Nucleus accumbens (tissue), 56 donors: Measurements from ENCODE around the gene LILRB5.
"Not testable (repeated sequence)": the region's sequence is repeated elsewhere in the genome, so short reads cannot be mapped to it uniquely, and the experiment has no call there.

ENCODE experiments used
- DNase-seq, 56 donors: peaks; one replicate each; lab custom pipeline; 2025; lab: John Stamatoyannopoulos, UW

LILRB5 gene

GRCh38 chr19:54257116-54257480 lies at the start of gene LILRB5:
Gene LILRB5, minus strand, starts transcription at chr19:54257273. Its CDS starts 80 bp downstream, at chr19:54257193.
- no peak for DNase-seq

- no peak for DNase-seq
Measured at GRCh38 chr19:54305141-54305540, 48.1 kb upstream of the LILRB5 start.

DNA sequence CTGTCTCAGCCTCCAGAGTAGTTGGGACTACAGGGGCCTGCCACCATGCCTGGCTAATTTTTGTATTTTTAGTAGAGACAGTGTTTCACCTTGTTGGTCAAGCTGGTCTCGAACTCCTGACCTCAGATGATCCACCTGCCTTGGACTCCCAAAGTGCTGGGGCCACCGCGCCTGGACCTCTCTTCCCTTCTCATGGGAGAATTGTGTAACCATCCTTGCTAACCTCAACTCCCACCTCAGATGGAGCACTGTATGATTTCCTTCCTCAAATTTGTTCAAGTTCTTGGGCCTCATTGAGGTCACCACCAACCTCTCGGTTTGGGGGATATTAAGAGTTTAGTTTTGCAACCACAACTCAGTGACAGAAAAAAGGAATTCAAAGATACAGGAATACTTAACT lies 45.2 kb upstream of the LILRB5 start:
- DNase-seq: no peak

DNA sequence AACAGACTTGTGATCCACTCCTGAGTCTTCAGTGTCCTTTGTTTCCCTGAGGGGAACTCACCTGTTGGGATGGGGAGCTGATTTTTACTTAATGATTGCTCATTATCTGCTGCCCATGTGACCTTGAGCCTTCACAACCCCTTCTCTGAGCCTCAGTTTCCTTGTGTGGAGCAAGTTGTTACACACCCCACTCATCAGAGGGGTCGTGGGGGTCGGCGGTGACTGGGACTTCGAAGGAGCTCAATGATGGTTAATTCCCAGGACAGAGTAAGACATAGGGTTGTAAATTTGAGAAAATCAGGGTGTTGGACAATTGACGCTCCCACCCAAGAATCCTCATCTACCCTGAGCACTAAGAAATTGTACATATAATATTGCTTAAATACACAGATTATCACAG lies 42.4 kb upstream of the LILRB5 start:
- DNase-seq: no peak

DNA sequence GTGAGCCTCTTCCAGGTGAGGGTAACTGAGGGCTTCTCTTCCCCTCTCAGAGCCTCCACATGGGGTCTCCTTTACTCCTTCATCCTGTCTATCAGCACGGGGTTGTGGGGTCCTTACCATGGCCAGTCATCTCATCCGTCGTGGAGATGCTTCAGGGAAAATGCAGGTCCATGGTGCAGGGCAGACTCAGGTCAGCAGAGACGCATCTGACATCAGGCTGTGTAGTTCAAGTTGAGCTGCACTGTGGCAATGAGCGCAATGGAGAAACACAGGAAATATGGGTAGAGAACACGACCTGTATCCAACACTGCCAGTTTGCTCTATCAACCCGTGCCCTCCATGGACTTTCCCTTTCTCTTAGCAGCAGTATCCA lies 42.0 kb upstream of the LILRB5 start:
- DNase-seq: no peak

- no peak for DNase-seq
Measured at GRCh38 chr19:54298357-54299125, 41.5 kb upstream of the LILRB5 start.

GRCh38 chr19:54297759-54298305 lies 40.8 kb upstream of the LILRB5 start:
- DNase-seq: peak in 1 of 56 donors; percentile 8

DNA sequence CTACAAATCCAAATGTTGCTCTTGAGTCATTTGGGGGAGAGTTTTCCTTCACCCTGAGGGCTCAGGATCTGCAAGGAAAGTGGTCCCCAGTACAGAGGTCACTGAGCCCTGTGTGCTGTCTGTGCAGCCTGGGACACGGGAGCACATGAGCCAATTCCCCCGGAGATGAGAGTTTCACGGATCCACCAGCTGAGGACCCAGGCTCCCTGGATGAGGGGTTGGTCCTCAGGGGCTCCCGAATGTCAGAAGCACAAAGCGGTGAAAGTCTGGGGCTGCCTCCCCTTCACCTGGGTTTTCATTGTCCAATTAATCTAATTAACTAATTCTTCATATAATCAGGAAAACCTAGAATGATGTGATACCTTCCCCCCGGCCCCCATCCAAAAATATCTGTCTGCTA lies 37.5 kb upstream of the LILRB5 start:
- no peak for DNase-seq

DNA sequence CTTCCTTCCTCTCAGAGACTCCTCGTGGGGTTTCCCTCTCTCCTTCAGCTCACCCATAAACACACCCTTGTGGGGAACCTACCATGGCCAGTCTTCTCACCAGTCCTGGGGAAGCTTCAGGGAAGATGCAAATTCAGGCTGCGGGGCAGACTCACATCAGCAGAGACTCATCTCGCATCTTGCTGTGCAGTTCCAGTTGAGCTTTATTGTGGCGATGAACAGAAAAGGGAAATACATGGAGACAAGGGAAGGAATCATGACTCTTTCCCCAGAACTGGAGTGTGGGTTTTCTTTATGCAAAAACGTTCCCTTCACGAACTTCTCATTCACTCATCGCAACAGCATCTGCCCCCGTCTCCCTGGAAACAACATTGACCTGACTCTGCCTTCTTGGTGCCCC lies 32.1 kb upstream of the LILRB5 start:
- not testable (repeated sequence) for DNase-seq

GRCh38 chr19:54287456-54287855 lies 30.4 kb upstream of the LILRB5 start:
- no peak for DNase-seq

GRCh38 chr19:54286283-54286682 lies 29.2 kb upstream of the LILRB5 start:
- not testable (repeated sequence) for DNase-seq

DNA sequence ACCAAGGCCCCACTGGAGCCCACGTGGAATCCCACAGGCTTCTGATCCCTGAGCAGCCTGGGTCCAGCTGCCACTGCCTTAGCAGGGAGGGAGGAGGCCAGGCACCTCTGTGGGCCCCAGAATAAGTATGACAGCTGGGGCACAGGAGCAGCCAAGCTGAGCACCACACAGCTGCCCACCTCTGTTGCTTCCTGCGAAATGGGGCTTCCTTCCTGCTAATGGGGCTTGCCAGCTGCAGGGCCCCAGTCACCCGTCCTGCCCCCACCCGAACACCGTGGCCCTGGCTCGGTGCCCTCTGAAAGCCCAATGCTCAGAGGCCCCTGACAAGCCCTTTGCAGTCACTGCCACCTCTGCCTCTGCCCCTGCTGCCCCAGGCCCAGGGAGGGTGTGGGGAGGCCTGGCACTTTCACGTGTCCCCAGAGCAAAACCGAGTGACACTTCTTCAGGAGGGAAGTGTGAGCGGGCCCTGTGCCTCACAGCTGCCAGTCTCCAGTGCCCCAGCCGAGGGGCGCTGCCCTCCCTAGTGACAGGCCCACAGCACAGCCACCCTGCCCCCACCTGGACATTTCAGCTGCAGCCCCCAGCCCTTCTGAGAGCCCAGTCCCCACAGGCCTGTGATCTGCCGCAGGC lies 28.5 kb upstream of the LILRB5 start:
- not testable (repeated sequence) for DNase-seq

DNA sequence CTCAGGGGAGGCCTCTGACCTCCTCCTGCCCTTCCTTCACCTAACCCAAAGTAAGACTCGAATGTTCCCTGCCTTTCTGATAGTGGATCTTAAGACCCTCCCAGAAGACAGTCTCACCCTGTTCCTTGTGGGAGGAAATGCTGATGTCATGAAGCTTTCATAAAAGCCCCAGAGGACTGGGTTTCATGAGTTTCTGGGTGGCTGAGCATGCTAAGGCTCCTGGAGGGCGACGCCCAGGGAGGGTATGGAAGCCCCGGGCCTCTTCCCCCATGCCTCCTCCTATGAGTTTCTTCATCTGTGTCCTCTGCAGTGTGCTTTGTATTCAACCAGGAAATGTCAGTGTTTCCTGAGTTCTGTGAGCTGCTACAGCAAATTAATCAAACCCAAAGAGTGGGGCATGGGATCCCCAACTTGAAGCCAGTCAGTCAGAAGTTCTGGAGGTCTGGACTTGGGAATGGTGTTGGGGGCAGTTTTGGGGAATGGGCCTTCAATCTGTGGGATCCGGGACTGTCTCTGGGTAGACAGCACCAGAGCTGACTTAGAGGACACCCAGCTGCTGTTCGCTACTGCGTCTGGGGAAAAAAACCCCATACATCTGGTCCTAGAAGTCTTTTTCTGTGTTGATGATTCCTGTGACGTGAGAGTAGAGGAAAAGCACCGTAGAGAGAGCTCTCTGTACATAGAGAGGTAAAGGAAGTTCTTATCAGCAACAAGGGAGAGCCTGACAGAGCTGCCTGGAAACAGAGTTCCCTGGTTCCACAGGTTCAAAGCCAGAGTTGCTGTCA lies 25.8 kb upstream of the LILRB5 start:
- no peak for DNase-seq

- not testable (repeated sequence) for DNase-seq
Measured at GRCh38 chr19:54281729-54282075, 24.6 kb upstream of the LILRB5 start.

DNA sequence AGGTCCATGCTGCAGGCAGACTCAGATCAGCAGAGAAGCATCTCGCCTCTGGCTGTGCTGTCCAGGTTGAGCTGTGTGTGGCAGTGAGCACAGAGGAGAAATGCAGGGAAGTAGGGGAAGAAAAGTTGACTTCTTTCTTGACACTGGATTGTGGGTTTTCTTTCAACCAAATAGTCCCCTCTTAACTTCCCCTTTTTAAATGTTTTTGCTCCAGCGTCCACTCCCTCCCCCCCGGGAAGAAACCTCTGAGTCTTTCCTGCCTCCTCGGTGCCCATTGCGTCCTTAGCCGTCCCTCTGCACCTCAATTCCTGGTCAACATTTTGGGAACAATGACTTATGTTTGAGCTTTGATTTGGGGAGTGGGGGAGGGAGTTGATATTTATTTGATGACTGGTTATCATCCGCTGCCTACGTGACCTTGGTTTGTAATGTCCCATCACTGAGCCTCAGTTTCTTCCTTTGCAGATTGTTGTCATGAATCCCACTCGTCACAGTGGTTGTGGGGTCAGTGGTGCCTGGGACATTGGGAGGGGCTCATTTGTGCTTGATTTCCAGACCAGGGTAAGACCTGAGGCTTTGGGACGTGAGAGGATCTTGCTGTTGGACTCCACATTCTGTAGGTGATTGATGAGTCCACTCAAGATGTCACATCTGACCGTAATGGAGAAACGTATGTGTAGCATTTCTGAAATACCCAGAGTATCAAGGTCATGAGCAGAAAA lies 24.1 kb upstream of the LILRB5 start, which contains the start of gene LILRB2:
Gene LILRB2, minus strand, starts transcription at position 104 of the 722 bp plus-strand sequence. CDS start 614 bp downstream, outside the sequence.
- no peak for DNase-seq

DNA sequence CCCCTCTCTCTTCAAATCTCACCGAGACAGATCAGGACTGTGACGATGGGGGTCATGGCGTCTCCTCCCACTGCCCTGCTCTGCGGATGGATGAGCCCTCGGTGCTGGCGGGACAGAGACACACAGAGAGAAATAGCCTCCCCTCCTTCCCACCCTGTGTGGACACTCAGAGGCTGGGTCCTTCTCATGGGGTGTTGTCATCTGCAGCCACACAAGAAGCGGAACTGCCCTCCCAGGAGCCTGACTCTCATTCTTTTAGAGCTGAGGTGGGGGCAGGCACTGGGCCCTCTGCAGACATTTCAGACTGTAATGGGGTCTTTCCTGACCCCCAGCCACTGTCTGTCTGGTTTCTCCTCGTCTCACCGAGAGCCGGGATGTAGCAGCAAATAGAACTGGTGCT lies 23.4 kb upstream of the LILRB5 start:
- DNase-seq: not testable (repeated sequence)

DNA sequence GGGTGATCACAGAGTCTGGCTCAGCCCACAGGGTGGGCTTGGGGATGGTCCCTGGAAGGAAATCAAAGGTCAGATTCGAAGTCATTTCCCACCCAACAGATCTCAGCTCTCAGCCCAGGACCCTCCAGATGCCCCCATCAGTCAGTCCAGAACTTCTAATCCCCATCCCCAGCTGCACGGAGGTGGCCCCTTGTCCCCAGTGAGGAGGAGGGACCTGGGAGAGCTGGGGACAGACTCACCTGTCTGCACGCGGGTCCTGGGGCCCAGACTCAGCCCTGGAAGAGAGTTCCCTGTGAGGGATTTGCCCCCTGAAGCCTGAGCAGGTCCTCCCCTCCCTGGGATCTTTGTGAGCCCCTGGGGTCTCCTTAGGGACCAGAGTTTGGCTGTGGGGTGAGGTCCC lies 23.0 kb upstream of the LILRB5 start:
- not testable (repeated sequence) for DNase-seq

GRCh38 chr19:54279406-54279962 lies 22.4 kb upstream of the LILRB5 start:
- no peak for DNase-seq

DNA sequence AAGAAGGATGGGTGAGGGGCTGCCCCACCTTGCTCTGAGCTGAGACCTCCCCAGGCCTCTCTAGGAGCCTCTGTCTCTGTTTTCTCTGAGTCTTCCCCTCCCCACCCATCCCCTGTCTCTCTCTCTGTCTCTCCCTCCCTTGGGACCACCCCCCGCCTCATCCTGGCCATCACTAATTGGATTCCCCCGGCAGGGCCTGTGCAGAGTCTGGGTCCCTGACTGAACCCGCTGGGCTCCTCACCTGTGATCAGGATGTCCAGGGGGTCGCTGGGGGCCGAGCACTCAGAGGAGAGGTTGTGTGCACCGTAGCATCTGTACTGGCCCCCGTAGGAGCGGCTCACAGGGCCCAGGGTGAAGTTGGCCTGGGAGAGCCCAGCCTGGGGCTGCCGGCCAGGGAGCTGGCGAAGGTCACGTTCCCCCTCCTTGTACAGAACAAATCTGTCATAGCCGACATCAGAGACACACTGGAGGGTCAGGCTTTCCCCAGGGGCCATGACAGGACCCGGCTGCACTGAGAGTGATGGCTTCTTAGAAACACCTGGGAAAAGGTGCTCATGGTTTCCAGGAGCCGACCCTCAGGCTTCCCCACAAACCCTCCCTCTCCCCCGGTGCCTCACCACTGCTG lies 21.6 kb upstream of the LILRB5 start:
- DNase-seq: not testable (repeated sequence)

- DNase-seq: not testable (repeated sequence)
Measured at GRCh38 chr19:54278056-54278455, 21.0 kb upstream of the LILRB5 start.
